HepG2 (cell line): Measurements from ENCODE around the gene QPCT. TPM values are rescaled to one million over a fixed set of nuclear protein-coding genes. Genes with fewer than 3 reads are reported as not detected.

Experiments used
- ATAC-seq: fragments of 200-7000 bp; cut with Tn5 transposase; 3 replicates; pipeline ENCODE4 v1.9.1; 2020; ENCODE audit warnings: mild to moderate bottlenecking, moderate library complexity
- BruUV-seq: library from RNA; stranded (reverse); fragments of 400-500 nt; replicated peaks from 2 replicates; lab custom pipeline; 2021; lab: Mats Ljungman, UMichigan
- CTCF ChIA-PET: fragments of 300-600 bp; formaldehyde crosslinking; extraction: SDS; loops from one replicate; lab custom pipeline; 2021; ENCODE audit warnings: low total read pairs, inconsistent platforms, low intra/inter-chr PET ratio; lab: Yijun Ruan, JAX
- POLR2A ChIA-PET: fragments of 350-600 bp; sonication (Branson Sonifier 250); formaldehyde crosslinking; loops from one replicate; lab custom pipeline; 2020; ENCODE audit warnings: antibody characterized with exemption, inconsistent platforms; lab: Yijun Ruan, JAX
- DNase-seq: peaks from one replicate; pipeline ENCODE4 v3.0.0-alpha.2; 2015; ENCODE audit warnings: low spot score
- FAIRE-seq: peaks from 3 replicates; lab custom pipeline; 2011; peaks lifted over from hg19 to GRCh38; lab: Jason Lieb, UNC
- H2AFZ ChIP-seq: one replicate; pipeline ENCODE4 v1.6.1; 2011; ENCODE audit warnings: low read length, inconsistent platforms
- H3K27ac ChIP-seq: fragments of 300-600 bp; 3 replicates; pipeline ENCODE4 v1.8.0; 2011; ENCODE audit warnings: mixed run types, mild to moderate bottlenecking, mixed read lengths, low read length, inconsistent platforms; ENCODE audit not compliant: insufficient read depth; ENCODE audit errors: extremely low read length
- H3K27me3 ChIP-seq, 2 experiments: fragments of 200-600 bp in 1 of 2; 2 replicates in 1 of 2; 3 replicates in 1 of 2; pipeline versions ENCODE4 v1.6.0 to v1.8.0; 2011; ENCODE audit warnings: low read length in 2 of 2, mild to moderate bottlenecking in 2 of 2, moderate library complexity in 2 of 2, inconsistent platforms in 1 of 2; ENCODE audit not compliant: insufficient read depth in 2 of 2, control insufficient read depth in 1 of 2
- H3K36me3 ChIP-seq, 2 experiments: fragments of 200-600 bp in 1 of 2; replicated peaks in 1 of 2; 2 replicates in 1 of 2; 3 replicates in 1 of 2; pipeline versions ENCODE4 v1.5.1 to v1.8.0; 2011; ENCODE audit warnings: low read length in 2 of 2, inconsistent platforms in 1 of 2; ENCODE audit not compliant: insufficient read depth in 2 of 2, control insufficient read depth in 1 of 2
- H3K4me1 ChIP-seq: 2 replicates; pipeline ENCODE4 v1.5.1; 2012; ENCODE audit warnings: low read length, inconsistent platforms; ENCODE audit not compliant: insufficient read depth
- H3K4me2 ChIP-seq: 2 replicates; pipeline ENCODE4 v1.6.0; 2011; ENCODE audit warnings: low read depth, low read length, inconsistent platforms
- H3K4me3 ChIP-seq, 3 experiments: fragments of 200-600 bp in 1 of 3; sonication (generic), shearing (Covaris generic) in 1 of 3; replicated peaks in 1 of 3; 2 replicates each; pipeline ENCODE4 v1.5.1; 2011 to 2016; ENCODE audit warnings: low read length in 3 of 3, inconsistent platforms in 2 of 3, low read depth in 2 of 3, mild to moderate bottlenecking in 2 of 3, control low read depth in 1 of 3, mixed read lengths in 1 of 3; ENCODE audit not compliant: insufficient read depth in 1 of 3
- H3K79me2 ChIP-seq: one replicate; pipeline ENCODE4 v1.6.1; 2011; ENCODE audit warnings: low read length, inconsistent platforms; ENCODE audit not compliant: insufficient read depth
- H3K9ac ChIP-seq: 2 replicates; pipeline ENCODE4 v1.6.0; 2011; ENCODE audit warnings: mild to moderate bottlenecking, low read depth, low read length, inconsistent platforms; ENCODE audit not compliant: insufficient read depth
- H3K9me3 ChIP-seq: 2 replicates; pipeline ENCODE4 v1.5.1; 2012; ENCODE audit warnings: mild to moderate bottlenecking, low read length
- H4K20me1 ChIP-seq: 2 replicates; pipeline ENCODE4 v1.6.0; 2011; ENCODE audit warnings: inconsistent platforms, mild to moderate bottlenecking, low read length, moderate library complexity; ENCODE audit not compliant: insufficient read depth
- CENPX ChIP-seq: sonication (generic); formaldehyde crosslinking; IDR thresholded peaks from 2 replicates; pipeline ENCODE4 v1.9.0; 2021; ENCODE audit warnings: mild to moderate bottlenecking, missing genetic modification reagents, moderate library complexity
- GPN1 ChIP-seq: sonication (generic); formaldehyde crosslinking; IDR thresholded peaks from 2 replicates; pipeline ENCODE4 v1.5.1; 2020; ENCODE audit warnings: missing genetic modification reagents, borderline replicate concordance
- HDAC2 ChIP-seq: sonication (generic); formaldehyde crosslinking; IDR thresholded peaks from 2 replicates; pipeline ENCODE4 v1.4.0; 2020; ENCODE audit warnings: missing genetic modification reagents
- PAF1 ChIP-seq: IDR thresholded peaks from 2 replicates; pipeline ENCODE4 v1.6.1; 2016; ENCODE audit warnings: missing genetic modification reagents, missing compliant biosample characterization
- PAWR ChIP-seq: sonication (generic); formaldehyde crosslinking; IDR thresholded peaks from 2 replicates; pipeline ENCODE4 v1.4.0; 2020; ENCODE audit warnings: missing genetic modification reagents, mild to moderate bottlenecking, borderline replicate concordance
- SIN3B ChIP-seq: fragments of 150-350 bp; IDR thresholded peaks from 2 replicates; pipeline ENCODE4 v1.6.1; 2014; ENCODE audit warnings: low read length
- TFAP4 ChIP-seq: sonication (generic); IDR thresholded peaks from 2 replicates; pipeline ENCODE4 v1.6.1; 2016; ENCODE audit warnings: low read depth, borderline replicate concordance
- ZBTB39 ChIP-seq: sonication (generic); formaldehyde crosslinking; IDR thresholded peaks from 2 replicates; pipeline ENCODE4 v1.5.0; 2020; ENCODE audit warnings: missing genetic modification reagents
- ZNF10 ChIP-seq: sonication (generic); formaldehyde crosslinking; IDR thresholded peaks from 2 replicates; pipeline ENCODE4 v1.4.0; 2020; ENCODE audit warnings: mild to moderate bottlenecking, low read depth, missing genetic modification reagents, borderline replicate concordance
- ZNF354B ChIP-seq: sonication (generic); formaldehyde crosslinking; IDR thresholded peaks from 2 replicates; pipeline ENCODE4 v1.8.0; 2022; ENCODE audit warnings: mild to moderate bottlenecking, missing genetic modification reagents
- ZNF547 ChIP-seq: sonication (generic); formaldehyde crosslinking; IDR thresholded peaks from 2 replicates; pipeline ENCODE4 v1.5.1; 2020; ENCODE audit warnings: mild to moderate bottlenecking, missing genetic modification reagents
- ZNF572 ChIP-seq: sonication (generic); formaldehyde crosslinking; IDR thresholded peaks from 2 replicates; pipeline ENCODE4 v1.5.1; 2020; ENCODE audit warnings: mild to moderate bottlenecking, missing genetic modification reagents
- WGBS: methylation state at CpG from one replicate; pipeline ENCODE4 v1.1.6; 2017; ENCODE audit warnings: low lambda C conversion rate; 5-methylcytosine and 5-hydroxymethylcytosine counted together
- in situ Hi-C: cut with HindIII; loops from 2 replicates; pipeline ENCODE4 v1.10.0; 2017; ENCODE audit warnings: low pct_unique_long_range_greater_than_20kb; ENCODE audit not compliant: extremely low pct_ligation_motif_present
- intact Hi-C: fragments of 100-400 bp; cut with micrococcal nuclease; formaldehyde crosslinking; loops from one replicate; pipeline ENCODE4 v1.10.0; 2022; ENCODE audit not compliant: unreplicated experiment
- polyA plus RNA-seq, 8 experiments: library from polyadenylated mRNA; depleted of rRNA in 3 of 8; stranded (reverse) in 7 of 8; unstranded in 1 of 8; fragments of >200 nt; fragmentation: Illumina TruSeq in 4 of 8; extraction: Trizol in 4 of 8; gene quantifications; 2 replicates each; pipeline versions ENCODE4 v1.2.1 to v1.2.3, GENCODE V29; 2011 to 2016; ENCODE audit warnings: low read depth in 4 of 8, missing spikeins in 1 of 8, mixed read lengths in 1 of 8; ENCODE audit not compliant: insufficient read depth in 1 of 8
- total RNA-seq, 5 experiments: library from RNA; depleted of rRNA; stranded (reverse); fragments of >200 nt; fragmentation: Illumina TruSeq; extraction: Trizol; gene quantifications; 2 replicates each; pipeline ENCODE4 v1.2.3, GENCODE V29; 2016; ENCODE audit warnings: low read depth in 1 of 5

QPCT gene
- total and polyA plus RNA-seq, 2 of the 13 experiments (the other 11 are each of a cell fraction or from before 2014, with no cell fraction given), result 0.77 to 1.2 TPM

- Histone ChIP-seq H3K9ac (no peak overlapping the region), H3K4me3 (no peak overlapping the region), H3K4me2 (no peak overlapping the region), H2AFZ (no peak overlapping the region), H4K20me1 (no peaks in the 10 kb centered on the region), H3K27me3 (peaks cover 0 to 10% of the 10 kb centered on the region in 2 experiments; a peak in 2 of 5 replicates), H3K9me3 (no peaks in the 10 kb centered on the region), H3K79me2 (no peaks in the 10 kb centered on the region), H3K27ac (no peak overlapping the region), H3K4me1 (no peaks in the 10 kb centered on the region), H3K36me3 (no peaks in the 10 kb centered on the region)
- no peak for FAIRE-seq
- DNase-seq, result no peak
- in situ Hi-C loops (no loop called here), intact Hi-C loops (no loop called here)
- no peak for ATAC-seq
- 15% methylated on average over 2 of the region's 2 CpGs for WGBS
- TF ChIP-seq ZNF572 (CRISPR knock-in tag) (no peak), PAF1 (CRISPR knock-in tag) (no peak), SIN3B (no peak), GPN1 (no peak), PAWR (CRISPR knock-in tag) (no peak), ZBTB39 (CRISPR knock-in tag) (no peak), CENPX (CRISPR knock-in tag) (no peak), ZNF354B (CRISPR knock-in tag) (no peak), ZNF547 (CRISPR knock-in tag) (no peak), ZNF10 (CRISPR knock-in tag) (no peak), HDAC2 (CRISPR knock-in tag) (no peak), TFAP4 (no peak)
- no TSS peak for BruUV-seq
- ChIA-PET POLR2A (no interaction called here), CTCF (no interaction called here)
Observed at GRCh38 chr2:37333256-37333655, 11.2 kb upstream of the QPCT start.
